ENCODE measurements around the gene ITPKB.

ITPKB gene

GRCh38 chr1:226688056-226688748 lies 50.9 kb downstream of the ITPKB start:
- DNase-seq, result no peak
- H3K4me1 Mint-ChIP-seq, result peaks cover 51% of the 10 kb centered on the region

GRCh38 chr1:226687426-226687825 lies 51.7 kb downstream of the ITPKB start:
- no peak for TF ChIP-seq CTCF (IDR thresholded peaks at IDR 0.05)
- H3K4me1 Mint-ChIP-seq, result peaks cover 46% of the 10 kb centered on the region
- no peaks in the 10 kb centered on the region for H3K36me3 Mint-ChIP-seq (ENCODE audit: low read depth)
- DNase-seq, result no peak
- H3K9me3 Mint-ChIP-seq, result no peaks in the 10 kb centered on the region
- H3K27ac Mint-ChIP-seq, result no peak overlapping the region
- H3K27me3 Mint-ChIP-seq (ENCODE audit: low read depth, poor library complexity), result peaks cover 15% of the 10 kb centered on the region
- no peak overlapping the region for H3K4me3 Mint-ChIP-seq

More at GRCh38 chr1:226688056-226688748, 50.9 kb downstream of the ITPKB start:
- H3K36me3 Mint-ChIP-seq (ENCODE audit: low read depth), result no peaks in the 10 kb centered on the region
- no peak for TF ChIP-seq CTCF (IDR thresholded peaks at IDR 0.05)
- H3K4me3 Mint-ChIP-seq, result no peak overlapping the region
- H3K27ac Mint-ChIP-seq, result no peak overlapping the region
- peaks cover 17% of the 10 kb centered on the region for H3K27me3 Mint-ChIP-seq (ENCODE audit: low read depth, poor library complexity)
- H3K9me3 Mint-ChIP-seq, result no peaks in the 10 kb centered on the region

DNA sequence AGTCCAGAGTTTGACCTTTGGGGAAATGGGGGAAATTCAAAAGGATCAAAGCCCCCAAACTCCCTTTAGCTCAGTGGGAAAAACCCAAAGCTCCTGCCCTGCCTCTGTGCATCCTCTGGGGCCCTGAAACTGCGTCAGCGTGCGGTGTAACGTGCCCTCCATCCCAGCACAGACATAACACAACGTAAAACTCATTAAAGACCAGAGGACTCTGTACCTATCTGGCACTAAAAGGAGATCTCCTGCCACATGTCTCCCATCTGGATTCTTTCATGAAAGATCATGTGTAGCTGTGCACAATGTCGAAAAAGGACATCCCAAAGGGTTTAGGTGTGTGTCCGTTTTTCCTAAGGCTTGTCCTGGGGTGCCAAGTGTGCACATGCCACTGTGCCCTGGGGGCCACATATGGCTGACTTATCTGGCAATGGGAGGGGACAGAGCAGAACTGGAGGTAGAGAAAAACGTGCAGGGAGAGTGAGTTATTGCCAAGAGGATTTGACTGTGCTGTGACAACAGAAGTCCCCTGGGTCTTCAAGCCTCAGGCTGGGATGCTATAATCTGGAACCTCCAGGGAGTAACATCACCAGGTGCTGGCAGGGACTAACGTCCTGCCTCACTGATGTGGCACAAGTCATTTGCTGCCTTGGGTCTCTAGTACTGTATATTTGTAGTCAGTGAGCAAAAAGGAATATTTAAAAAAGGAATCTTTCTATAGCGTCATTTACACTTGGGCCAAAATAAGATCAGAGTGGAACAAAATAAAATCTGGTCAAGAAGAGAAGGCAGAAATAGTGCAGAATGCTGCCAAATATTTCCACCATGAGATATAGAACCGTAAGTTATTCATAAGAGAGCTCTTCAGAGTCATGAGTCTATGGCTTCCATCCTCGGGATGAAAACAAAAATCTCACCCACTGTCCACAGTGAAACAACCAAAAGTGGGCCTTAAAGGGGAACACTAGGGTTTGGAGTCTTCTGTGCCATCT lies 52.3 kb downstream of the ITPKB start:
- H3K27ac Mint-ChIP-seq, result no peak overlapping the region
- H3K27me3 Mint-ChIP-seq (ENCODE audit: low read depth, poor library complexity), result peaks cover 11% of the 10 kb centered on the region
- H3K4me3 Mint-ChIP-seq, result no peak overlapping the region
- H3K9me3 Mint-ChIP-seq, result no peaks in the 10 kb centered on the region
- peaks cover 49% of the 10 kb centered on the region for H3K4me1 Mint-ChIP-seq
- TF ChIP-seq CTCF (IDR thresholded peaks at IDR 0.05), result no peak
- DNase-seq, result no peak
- H3K36me3 Mint-ChIP-seq (ENCODE audit: low read depth), result no peaks in the 10 kb centered on the region

DNA sequence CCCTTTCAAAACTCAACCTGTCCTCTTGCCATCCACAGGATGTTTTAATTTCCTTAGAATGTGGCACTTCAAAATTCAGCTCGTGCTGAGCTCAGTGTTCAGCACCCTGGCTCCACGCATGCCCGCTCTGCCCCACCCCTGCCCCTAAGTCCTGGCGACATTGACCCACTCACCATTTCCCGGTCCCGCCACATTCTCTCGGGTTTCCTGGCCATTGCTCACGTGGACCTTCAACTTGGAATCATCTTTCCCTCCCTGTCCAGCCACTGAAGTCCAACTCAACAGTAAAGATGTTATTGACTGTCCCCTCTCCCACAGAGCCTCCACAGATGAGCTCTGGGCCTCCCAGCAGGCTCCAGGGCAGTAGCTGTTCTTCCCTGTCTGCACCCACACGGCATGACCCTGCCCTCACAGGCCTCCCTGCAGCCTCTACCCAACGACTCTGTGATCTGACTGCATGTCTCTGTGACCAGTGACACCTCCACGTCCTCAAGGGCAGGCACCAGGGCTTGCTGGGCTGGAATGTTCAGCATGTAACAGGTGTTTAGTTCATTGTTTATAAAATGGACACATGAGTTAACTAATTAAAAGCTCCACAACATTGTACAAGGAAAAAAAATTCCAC lies 53.8 kb downstream of the ITPKB start:
- Mint-ChIP-seq H3K27ac (no peak overlapping the region), H3K4me1 (peaks cover 46% of the 10 kb centered on the region)

GRCh38 chr1:226684026-226684425 lies 55.1 kb downstream of the ITPKB start:
- Mint-ChIP-seq H3K27me3 (ENCODE audit: low read depth, poor library complexity) (peaks cover 11% of the 10 kb centered on the region), H3K4me1 (peaks cover 59% of the 10 kb centered on the region), H3K36me3 (ENCODE audit: low read depth) (no peaks in the 10 kb centered on the region), H3K4me3 (no peak overlapping the region), H3K9me3 (no peaks in the 10 kb centered on the region), H3K27ac (no peak overlapping the region)
- DNase-seq, result no peak
- TF ChIP-seq CTCF (IDR thresholded peaks at IDR 0.05), result no peak

More for the DNA sequence above, 53.8 kb downstream of the ITPKB start:
- no peak for DNase-seq
- Mint-ChIP-seq H3K4me3 (no peak overlapping the region), H3K9me3 (no peaks in the 10 kb centered on the region), H3K36me3 (ENCODE audit: low read depth) (no peaks in the 10 kb centered on the region), H3K27me3 (ENCODE audit: low read depth, poor library complexity) (peaks cover 11% of the 10 kb centered on the region)
- TF ChIP-seq CTCF (IDR thresholded peaks at IDR 0.05), result no peak
